K562 (cell line): ENCODE data around the gene OR1B1. TPM values are rescaled to one million over a fixed set of nuclear protein-coding genes. Genes with fewer than 3 reads are reported as not detected.
A peak's percentile ranks its signal among the peaks of the same experiment; 100 is the strongest.

Source experiments
- ATAC-seq: fragments of 200-7000 bp; cut with Tn5 transposase; 3 replicates; pipeline ENCODE4 v1.9.1; 2020; ENCODE audit warnings: moderate library complexity
- BruUV-seq: library from RNA; stranded (reverse); fragments of 400-500 nt; replicated peaks from 2 replicates; lab custom pipeline; 2021; lab: Mats Ljungman, UMichigan
- CTCF ChIA-PET: fragments of 300-600 bp; formaldehyde crosslinking; extraction: SDS; loops from one replicate; lab custom pipeline; 2021; ENCODE audit warnings: low intra/inter-chr PET ratio; lab: Yijun Ruan, JAX
- POLR2A ChIA-PET: fragments of 300-600, 350-650 bp; sonication (Branson Sonifier 250); formaldehyde crosslinking; extraction: SDS; loops from one replicate; lab custom pipeline; 2021; ENCODE audit warnings: antibody characterized with exemption, inconsistent platforms; lab: Yijun Ruan, JAX
- DNase-seq, 4 experiments: peaks; one replicate each; pipeline versions ENCODE4 v3.0.0 to v3.0.0-alpha.2; 2011 to 2018; ENCODE audit warnings: low spot score in 3 of 4, mixed read lengths in 3 of 4; ENCODE audit errors: extremely low read depth in 1 of 4
- FAIRE-seq: peaks from 2 replicates; lab custom pipeline; 2011; peaks lifted over from hg19 to GRCh38; lab: Jason Lieb, UNC
- H2AFZ ChIP-seq: 2 replicates; pipeline ENCODE4 v1.6.0; 2011; ENCODE audit warnings: low read depth, low read length, control low read depth, inconsistent platforms
- H3K27ac ChIP-seq: fragments of 200-600 bp; 3 replicates; pipeline ENCODE4 v1.8.0; 2011; ENCODE audit warnings: low read depth, mild to moderate bottlenecking, control low read depth, inconsistent platforms, low read length, moderate library complexity, mixed read lengths; ENCODE audit errors: extremely low read depth
- H3K27me3 ChIP-seq, 2 experiments: fragments of 300-600 bp in 1 of 2; 2 replicates in 1 of 2; 3 replicates in 1 of 2; pipeline versions ENCODE4 v1.6.0 to v1.8.0; 2011; ENCODE audit warnings: inconsistent platforms in 2 of 2, low read length in 2 of 2, mild to moderate bottlenecking in 1 of 2, mixed read lengths in 1 of 2, moderate library complexity in 1 of 2; ENCODE audit not compliant: control insufficient read depth in 2 of 2, insufficient read depth in 2 of 2
- H3K36me3 ChIP-seq: fragments of 300-600 bp; 3 replicates; pipeline ENCODE4 v1.8.0; 2011; ENCODE audit warnings: mild to moderate bottlenecking, low read length, inconsistent platforms; ENCODE audit not compliant: control insufficient read depth, insufficient read depth
- H3K4me1 ChIP-seq, 2 experiments: fragments of 200-600 bp in 1 of 2; replicated peaks in 1 of 2; 2 replicates in 1 of 2; 3 replicates in 1 of 2; pipeline versions ENCODE4 v1.5.1 to v1.8.0; 2011; ENCODE audit warnings: inconsistent platforms in 2 of 2, low read length in 2 of 2, mild to moderate bottlenecking in 1 of 2, mixed read lengths in 1 of 2, moderate library complexity in 1 of 2; ENCODE audit not compliant: control insufficient read depth in 2 of 2, insufficient read depth in 2 of 2
- H3K4me2 ChIP-seq: 2 replicates; pipeline ENCODE4 v1.6.1; 2011; ENCODE audit warnings: low read length, control low read depth, inconsistent platforms, mixed read lengths; ENCODE audit not compliant: insufficient read depth
- H3K4me3 ChIP-seq: fragments of 200-600 bp; sonication (generic), shearing (Covaris generic); 2 replicates; pipeline ENCODE4 v1.5.1; 2016; ENCODE audit warnings: control low read depth, inconsistent platforms
- H3K79me2 ChIP-seq: fragments of 200-600 bp; 3 replicates; pipeline ENCODE4 v1.8.0; 2011; ENCODE audit warnings: low read length, inconsistent platforms; ENCODE audit not compliant: control insufficient read depth, insufficient read depth
- H3K9ac ChIP-seq, 2 experiments: 2 replicates each; pipeline versions ENCODE4 v1.6.0 to v1.6.1; 2011; ENCODE audit warnings: low read depth in 2 of 2, low read length in 2 of 2, control low read depth in 1 of 2, inconsistent platforms in 1 of 2, mild to moderate bottlenecking in 1 of 2, mixed read lengths in 1 of 2; ENCODE audit not compliant: insufficient read depth in 1 of 2
- H3K9me1 ChIP-seq: one replicate; pipeline ENCODE4 v1.6.0; 2011; ENCODE audit warnings: inconsistent platforms, mild to moderate bottlenecking, low read length, moderate library complexity; ENCODE audit not compliant: control insufficient read depth, insufficient read depth
- H3K9me3 ChIP-seq: replicated peaks from 2 replicates; pipeline ENCODE4 v1.5.1; 2011; ENCODE audit warnings: low read depth, low read length, inconsistent platforms; ENCODE audit not compliant: control insufficient read depth, insufficient read depth
- H4K20me1 ChIP-seq: replicated peaks from 2 replicates; pipeline ENCODE4 v1.6.1; 2011; ENCODE audit warnings: low read length, inconsistent platforms, mixed read lengths; ENCODE audit not compliant: control insufficient read depth, insufficient read depth
- CBFA2T3 ChIP-seq: fragments of 450-650 bp; IDR thresholded peaks from 2 replicates; pipeline ENCODE4 v1.6.1; 2017
- CCNT2 ChIP-seq: IDR thresholded peaks from 2 replicates; pipeline ENCODE4 v1.6.1; 2011; ENCODE audit warnings: borderline replicate concordance, low read depth, mild to moderate bottlenecking, moderate library complexity, mixed read lengths, low read length; ENCODE audit not compliant: insufficient read length; ENCODE audit errors: extremely low read depth
- EHMT2 ChIP-seq: fragments of 450-650 bp; IDR thresholded peaks from 2 replicates; pipeline ENCODE4 v1.6.1; 2018; ENCODE audit warnings: antibody characterized with exemption
- KLF10 ChIP-seq: fragments of 250-450 bp; sonication (Bioruptor Pico); IDR thresholded peaks from 2 replicates; pipeline ENCODE4 v1.6.1; 2021; ENCODE audit warnings: matching md5 sums
- MIER1 ChIP-seq: fragments of 450-650 bp; IDR thresholded peaks from 2 replicates; pipeline ENCODE4 v1.6.1; 2016; ENCODE audit warnings: antibody characterized with exemption, mild to moderate bottlenecking, low read depth
- NCOR1 ChIP-seq: fragments of 450-650 bp; IDR thresholded peaks from 2 replicates; pipeline ENCODE4 v1.6.1; 2016; ENCODE audit warnings: mild to moderate bottlenecking, moderate library complexity
- RB1 ChIP-seq: fragments of 450-650 bp; IDR thresholded peaks from 2 replicates; pipeline ENCODE4 v1.6.1; 2017; ENCODE audit warnings: low read depth, mild to moderate bottlenecking
- SAFB2 ChIP-seq: fragments of 200-400 bp; formaldehyde crosslinking; IDR thresholded peaks from 2 replicates; pipeline ENCODE4 v1.6.1; 2018; ENCODE audit warnings: borderline replicate concordance, low read length, low read depth, moderate library complexity; ENCODE audit not compliant: severe bottlenecking
- YBX1 ChIP-seq: fragments of 450-650 bp; IDR thresholded peaks from 2 replicates; pipeline ENCODE4 v1.7.1; 2016; ENCODE audit warnings: mild to moderate bottlenecking
- WGBS: fragments of 100-300 bp; shearing (Covaris generic); methylation state at CpG from one replicate; pipeline ENCODE4 v1.1.6; 2016; ENCODE audit warnings: low coverage, mixed read lengths; ENCODE audit not compliant: insufficient coverage; ENCODE audit errors: missing lambda C conversion rate; 5-methylcytosine and 5-hydroxymethylcytosine counted together
- in situ Hi-C: fragments of 300-500 bp; cut with MboI; formaldehyde crosslinking; loops from 4 replicates; pipeline ENCODE4 v1.15.0; 2018; ENCODE audit warnings: inconsistent platforms, mixed read lengths
- intact Hi-C: fragments of 100-400 bp; cut with micrococcal nuclease; formaldehyde crosslinking; loops from 2 replicates; pipeline ENCODE4 v1.14.2; 2022
- polyA plus RNA-seq, 8 experiments: library from polyadenylated mRNA; depleted of rRNA in 4 of 8; stranded (reverse) in 5 of 8; unstranded in 3 of 8; fragments of >200 nt; fragmentation: Nextera tagmentation in 2 of 8; fragmentation: Illumina TruSeq in 1 of 8; extraction: Ambion mirVana in 2 of 8; extraction: Trizol in 1 of 8; gene quantifications; 2 replicates each; pipeline versions ENCODE4 v1.2.1 to v1.2.3, GENCODE V29; 2011 to 2014; ENCODE audit warnings: inconsistent platforms in 1 of 8, missing spikeins in 1 of 8
- total RNA-seq, 7 experiments: library from RNA; depleted of rRNA in 6 of 7; stranded (reverse); fragments of >200 nt in 6 of 7; fragmentation: Illumina TruSeq in 2 of 7; extraction: Trizol in 2 of 7; gene quantifications; 2 replicates each; pipeline versions ENCODE4 v1.2.1 to v1.2.3, GENCODE V29; 2011 to 2021; ENCODE audit warnings: low replicate concordance in 1 of 7
- TF ChIP-seq, protein P1 (sequence below), 2 experiments: fragments of 450-650 bp; formaldehyde crosslinking in 1 of 2; IDR thresholded peaks; 2 replicates each; pipeline versions ENCODE4 v1.4.0 to v1.6.1; 2014 to 2020; ENCODE audit warnings: mild to moderate bottlenecking in 2 of 2, borderline replicate concordance in 1 of 2, low read depth in 1 of 2

OR1B1 gene
- total and polyA plus RNA-seq, 9 of the 15 experiments (the other 6 are each of a cell fraction or from before 2014, with no cell fraction given): not detected

DNA sequence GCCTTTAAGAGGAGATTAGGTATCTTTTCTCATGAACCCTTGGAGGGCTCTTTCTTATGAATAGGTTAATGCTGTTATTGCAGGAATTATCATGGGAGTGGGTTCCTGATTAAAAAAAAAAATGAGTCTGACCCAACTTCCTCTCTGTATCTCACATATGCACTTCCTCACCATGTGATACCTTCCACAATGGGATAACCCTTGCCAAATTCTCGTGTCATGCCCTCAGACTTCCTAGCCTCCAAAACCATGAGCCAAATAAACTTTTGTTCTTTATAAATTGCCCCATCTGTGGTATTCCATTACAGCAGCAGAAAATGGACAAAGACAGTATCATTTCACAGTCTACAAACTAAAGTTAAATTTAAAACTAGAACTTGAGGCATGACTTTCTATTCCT lies 1.0 kb downstream of the OR1B1 start:
- no peak overlapping the region for H3K27ac ChIP-seq
- 0% methylated on average over 1 of the region's 1 CpG for WGBS

DNA sequence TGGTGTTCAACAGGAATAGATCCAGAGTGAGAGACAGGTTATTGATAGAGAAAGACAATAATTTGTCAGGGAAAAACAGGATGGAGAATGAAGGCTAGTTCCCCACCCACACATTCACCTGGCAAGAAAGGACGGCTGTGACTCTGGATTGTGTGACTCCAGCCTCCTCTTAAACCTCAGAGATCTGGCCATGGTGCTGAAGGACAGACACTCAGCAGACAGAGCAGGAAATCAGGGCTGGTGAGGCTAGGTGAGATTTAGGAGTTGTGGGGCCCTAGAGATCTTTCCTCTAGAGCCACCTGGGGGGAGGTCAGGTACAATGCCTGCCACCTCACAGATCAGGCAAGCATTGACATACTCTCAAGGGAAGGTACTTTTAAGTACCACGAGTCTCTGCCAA lies 15.2 kb downstream of the OR1B1 start:
- no peaks in the 10 kb centered on the region for H3K4me1 ChIP-seq
- CTCF ChIA-PET: no interaction called here
- H3K27me3 ChIP-seq: no peaks in the 10 kb centered on the region
- no peaks in the 10 kb centered on the region for H3K79me2 ChIP-seq
- intact Hi-C loops: no loop called here
- no TSS peak for BruUV-seq
- FAIRE-seq: no peak
- no peak overlapping the region for H3K9ac ChIP-seq
- POLR2A ChIA-PET: no interaction called here
- DNase-seq: peak in 1 of 4 experiments; percentile 12
- no peak overlapping the region for H3K4me3 ChIP-seq
- 0% methylated on average over 2 of the region's 2 CpGs for WGBS
- H4K20me1 ChIP-seq: no peaks in the 10 kb centered on the region
- H3K4me2 ChIP-seq: no peak overlapping the region
- in situ Hi-C loops: no loop called here
- no peak for ATAC-seq
- no peak overlapping the region for H3K27ac ChIP-seq
- no peaks in the 10 kb centered on the region for H3K9me1 ChIP-seq
- H2AFZ ChIP-seq: no peak overlapping the region
- no peaks in the 10 kb centered on the region for H3K9me3 ChIP-seq
- H3K36me3 ChIP-seq: no peaks in the 10 kb centered on the region
- TF ChIP-seq KLF10 (no peak), CBFA2T3 (no peak), YBX1 (no peak), CCNT2 (no peak), EHMT2 (peak; percentile 90), MIER1 (peak; percentile 72; the same call in 1 of the 2 replicates), NCOR1 (no peak)
- TF ChIP-seq, protein P1, sequence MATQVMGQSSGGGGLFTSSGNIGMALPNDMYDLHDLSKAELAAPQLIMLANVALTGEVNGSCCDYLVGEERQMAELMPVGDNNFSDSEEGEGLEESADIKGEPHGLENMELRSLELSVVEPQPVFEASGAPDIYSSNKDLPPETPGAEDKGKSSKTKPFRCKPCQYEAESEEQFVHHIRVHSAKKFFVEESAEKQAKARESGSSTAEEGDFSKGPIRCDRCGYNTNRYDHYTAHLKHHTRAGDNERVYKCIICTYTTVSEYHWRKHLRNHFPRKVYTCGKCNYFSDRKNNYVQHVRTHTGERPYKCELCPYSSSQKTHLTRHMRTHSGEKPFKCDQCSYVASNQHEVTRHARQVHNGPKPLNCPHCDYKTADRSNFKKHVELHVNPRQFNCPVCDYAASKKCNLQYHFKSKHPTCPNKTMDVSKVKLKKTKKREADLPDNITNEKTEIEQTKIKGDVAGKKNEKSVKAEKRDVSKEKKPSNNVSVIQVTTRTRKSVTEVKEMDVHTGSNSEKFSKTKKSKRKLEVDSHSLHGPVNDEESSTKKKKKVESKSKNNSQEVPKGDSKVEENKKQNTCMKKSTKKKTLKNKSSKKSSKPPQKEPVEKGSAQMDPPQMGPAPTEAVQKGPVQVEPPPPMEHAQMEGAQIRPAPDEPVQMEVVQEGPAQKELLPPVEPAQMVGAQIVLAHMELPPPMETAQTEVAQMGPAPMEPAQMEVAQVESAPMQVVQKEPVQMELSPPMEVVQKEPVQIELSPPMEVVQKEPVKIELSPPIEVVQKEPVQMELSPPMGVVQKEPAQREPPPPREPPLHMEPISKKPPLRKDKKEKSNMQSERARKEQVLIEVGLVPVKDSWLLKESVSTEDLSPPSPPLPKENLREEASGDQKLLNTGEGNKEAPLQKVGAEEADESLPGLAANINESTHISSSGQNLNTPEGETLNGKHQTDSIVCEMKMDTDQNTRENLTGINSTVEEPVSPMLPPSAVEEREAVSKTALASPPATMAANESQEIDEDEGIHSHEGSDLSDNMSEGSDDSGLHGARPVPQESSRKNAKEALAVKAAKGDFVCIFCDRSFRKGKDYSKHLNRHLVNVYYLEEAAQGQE (IDR thresholded peaks at IDR 0.05; ENCODE audit: borderline replicate concordance): peak; percentile 94
- TF ChIP-seq, protein P1 (CRISPR knock-in tag; IDR thresholded peaks at IDR 0.05; ENCODE audit: low read depth): no peak

More for the DNA sequence above, 1.0 kb downstream of the OR1B1 start:
- no peak overlapping the region for H2AFZ ChIP-seq
- no peaks in the 10 kb centered on the region for H3K36me3 ChIP-seq
- DNase-seq (no peak), FAIRE-seq (no peak), ATAC-seq (no peak)
- no peak overlapping the region for H3K4me2 ChIP-seq
- H3K9me1 ChIP-seq: no peaks in the 10 kb centered on the region
- CTCF ChIA-PET: no interaction called here
- no peaks in the 10 kb centered on the region for H3K79me2 ChIP-seq
- POLR2A ChIA-PET: no interaction called here
- in situ Hi-C loops: no loop called here
- no peaks in the 10 kb centered on the region for H3K9me3 ChIP-seq
- H3K27me3 ChIP-seq: no peaks in the 10 kb centered on the region; a peak in 1 of 5 replicates
- BruUV-seq: no TSS peak
- H3K9ac ChIP-seq: no peak overlapping the region
- no peaks in the 10 kb centered on the region for H3K4me1 ChIP-seq
- no peaks in the 10 kb centered on the region for H4K20me1 ChIP-seq
- no peak for TF ChIP-seq RB1
- no peak for TF ChIP-seq SAFB2
- H3K4me3 ChIP-seq: no peak overlapping the region
- intact Hi-C loops: no loop called here
